ENCODE measurements around the gene PPFIBP1. TPM values are rescaled to one million over a fixed set of nuclear protein-coding genes. Genes with fewer than 3 reads are reported as not detected.

The PPFIBP1 gene
- total and polyA plus RNA-seq, 2 of the 13 experiments (the other 11 are each of a cell fraction or from before 2014, with no cell fraction given): 16.2 to 21.8 TPM

GRCh38 chr12:27707216-27707615, 183.2 kb downstream of the PPFIBP1 start:
- Histone ChIP-seq H3K27ac (ENCODE audit: extremely low read length, insufficient read depth, low read length) (no peak overlapping the region), H3K4me2 (ENCODE audit: low read depth, low read length) (no peak overlapping the region), H3K9ac (ENCODE audit: insufficient read depth, low read depth, low read length) (no peak overlapping the region), H4K20me1 (ENCODE audit: insufficient read depth, low read length) (0 out of 2 replicates have a peak, but pooled peaks cover 2% of the 10 kb centered on the region), H2AFZ (ENCODE audit: low read length) (no peak overlapping the region), H3K4me1 (ENCODE audit: insufficient read depth, low read length) (peaks cover 40% of the 10 kb centered on the region), H3K36me3 (replicated peaks in 1 of 2; ENCODE audit: control insufficient read depth in 1 of 2, insufficient read depth in 2 of 2, low read length in 2 of 2) (no peaks in the 10 kb centered on the region; a peak in 1 of 5 replicates), H3K79me2 (ENCODE audit: insufficient read depth, low read length) (peaks cover 17% of the 10 kb centered on the region), H3K9me3 (ENCODE audit: low read length) (no peaks in the 10 kb centered on the region), H3K27me3 (ENCODE audit: control insufficient read depth in 1 of 2, insufficient read depth in 2 of 2, low read length in 2 of 2) (peaks cover 0 to 3% of the 10 kb centered on the region in 2 experiments; a peak in 1 of 5 replicates), H3K4me3 (replicated peaks in 1 of 3; ENCODE audit: insufficient read depth in 1 of 3, low read depth in 2 of 3, low read length in 3 of 3) (no peak overlapping the region)
- ChIA-PET CTCF (ENCODE audit: low intra/inter-chr PET ratio, low total read pairs) (no interaction called here), POLR2A (no interaction called here)
- 80% methylated on average over 2 of the region's 2 CpGs for WGBS (ENCODE audit: low lambda C conversion rate)
- no peak for FAIRE-seq
- no TSS peak for BruUV-seq (replicated peaks)
- no peak for DNase-seq (ENCODE audit: low spot score)
- no peak for ATAC-seq
- in situ Hi-C loops (cut with HindIII; ENCODE audit: extremely low pct_ligation_motif_present, low pct_unique_long_range_greater_than_20kb) (no loop called here), intact Hi-C loops (cut with micrococcal nuclease; ENCODE audit: unreplicated experiment) (loop anchor here (10.0 kb wide), 2 partner anchors 152 to 182 kb away; partner anchors contain the start of gene PPFIBP1)
- TF ChIP-seq NFE2L2 (IDR thresholded peaks at IDR 0.05; ENCODE audit: low read length): no peak
- TF ChIP-seq FIP1L1 (IDR thresholded peaks at IDR 0.05; ENCODE audit: borderline replicate concordance, insufficient read depth, low read depth, low read length): no peak
- TF ChIP-seq ATF2 (CRISPR knock-in tag; IDR thresholded peaks at IDR 0.05): no peak
- TF ChIP-seq AKNA (CRISPR knock-in tag; IDR thresholded peaks at IDR 0.05; ENCODE audit: borderline replicate concordance): no peak
- no peak for TF ChIP-seq ZNF510 (CRISPR knock-in tag; IDR thresholded peaks at IDR 0.05; ENCODE audit: low read depth)
- no peak for TF ChIP-seq PHF20 (CRISPR knock-in tag; IDR thresholded peaks at IDR 0.05)
